ENCODE results near the gene RWDD1.

DNA sequence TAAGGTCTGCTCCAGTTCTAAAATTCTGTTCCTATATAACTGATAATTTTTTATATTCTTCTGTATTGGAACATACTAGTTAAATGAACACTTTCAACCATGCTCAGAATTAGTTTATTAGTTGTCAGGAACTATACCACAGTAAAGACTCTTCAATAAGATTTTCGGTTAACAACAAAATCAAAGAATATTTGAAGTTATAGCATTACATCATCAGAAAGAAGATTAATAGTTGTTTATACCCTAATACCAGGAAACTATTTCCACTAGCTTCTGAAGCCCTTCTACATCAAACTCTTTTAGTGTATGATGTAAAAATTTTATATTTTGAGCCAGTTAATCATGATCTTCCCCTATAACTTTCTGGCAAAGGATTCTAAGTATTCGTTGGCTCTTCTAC lies 11.2 kb upstream of the RWDD1 start:
- no peak for TF ChIP-seq POLR2AphosphoS5 (IDR thresholded peaks at IDR 0.05; ENCODE audit: low read depth, low read length)
- no peak for TF ChIP-seq SIN3A (IDR thresholded peaks at IDR 0.05; ENCODE audit: borderline replicate concordance, insufficient read depth, low read length)
- no peak for TF ChIP-seq TAF1 (IDR thresholded peaks at IDR 0.05; ENCODE audit: borderline replicate concordance, insufficient read depth, low read length)
- no peak for TF ChIP-seq REST (IDR thresholded peaks at IDR 0.05; ENCODE audit: insufficient read depth in 1 of 2, low read depth in 2 of 2, low read length in 2 of 2)
- no peak for TF ChIP-seq FOXP2 (optimal IDR thresholded peaks at IDR 0.05; ENCODE audit: borderline replicate concordance, extremely low read depth, extremely low read length, insufficient read depth)

Measured in PFSK-1 (cell line).